ENCODE measurements around the gene CEP128.

The CEP128 gene

GRCh38 chr14:80906336-80906735, 35.2 kb downstream of the CEP128 start:
- H3K4me3 ChIP-seq (ENCODE audit: low read depth, low read length): no peak overlapping the region
- DNase-seq (ENCODE audit: low read depth): no peak
- TF ChIP-seq, protein P1, sequence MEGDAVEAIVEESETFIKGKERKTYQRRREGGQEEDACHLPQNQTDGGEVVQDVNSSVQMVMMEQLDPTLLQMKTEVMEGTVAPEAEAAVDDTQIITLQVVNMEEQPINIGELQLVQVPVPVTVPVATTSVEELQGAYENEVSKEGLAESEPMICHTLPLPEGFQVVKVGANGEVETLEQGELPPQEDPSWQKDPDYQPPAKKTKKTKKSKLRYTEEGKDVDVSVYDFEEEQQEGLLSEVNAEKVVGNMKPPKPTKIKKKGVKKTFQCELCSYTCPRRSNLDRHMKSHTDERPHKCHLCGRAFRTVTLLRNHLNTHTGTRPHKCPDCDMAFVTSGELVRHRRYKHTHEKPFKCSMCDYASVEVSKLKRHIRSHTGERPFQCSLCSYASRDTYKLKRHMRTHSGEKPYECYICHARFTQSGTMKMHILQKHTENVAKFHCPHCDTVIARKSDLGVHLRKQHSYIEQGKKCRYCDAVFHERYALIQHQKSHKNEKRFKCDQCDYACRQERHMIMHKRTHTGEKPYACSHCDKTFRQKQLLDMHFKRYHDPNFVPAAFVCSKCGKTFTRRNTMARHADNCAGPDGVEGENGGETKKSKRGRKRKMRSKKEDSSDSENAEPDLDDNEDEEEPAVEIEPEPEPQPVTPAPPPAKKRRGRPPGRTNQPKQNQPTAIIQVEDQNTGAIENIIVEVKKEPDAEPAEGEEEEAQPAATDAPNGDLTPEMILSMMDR (conservative IDR thresholded peaks at IDR 0.05; ENCODE audit: low read depth, low read length): no peak

- no peak overlapping the region for H3K4me3 ChIP-seq (ENCODE audit: low read depth, low read length)
- TF ChIP-seq, protein P1 (conservative IDR thresholded peaks at IDR 0.05; ENCODE audit: low read depth, low read length): no peak
- DNase-seq (ENCODE audit: low read depth): no peak
Observed at GRCh38 chr14:80902608-80903007, 38.9 kb downstream of the CEP128 start.

DNA sequence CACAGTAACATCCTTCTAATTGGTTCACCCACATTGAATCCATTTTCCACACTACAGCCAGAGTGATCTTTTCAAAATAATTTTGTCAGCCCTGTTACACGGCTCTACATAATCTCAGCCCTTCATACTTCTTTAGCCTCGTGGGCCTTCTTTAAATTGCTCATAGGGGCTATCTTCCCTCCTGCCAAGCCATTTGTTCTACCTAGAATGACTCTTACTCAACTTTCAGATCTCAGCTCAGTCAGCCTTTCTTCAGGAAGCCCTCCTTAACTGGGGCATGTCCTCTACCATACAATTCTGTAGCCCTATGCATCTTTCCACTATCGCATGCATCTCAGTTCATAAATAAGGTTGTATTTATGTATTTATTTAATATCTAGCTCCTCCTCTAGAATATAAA, 39.7 kb downstream of the CEP128 start:
- H3K4me3 ChIP-seq (ENCODE audit: low read depth, low read length): no peak overlapping the region
- TF ChIP-seq, protein P1 (conservative IDR thresholded peaks at IDR 0.05; ENCODE audit: low read depth, low read length): no peak

GRCh38 chr14:80901260-80901659, 40.3 kb downstream of the CEP128 start:
- H3K4me3 ChIP-seq (ENCODE audit: low read depth, low read length): no peak overlapping the region
- DNase-seq (ENCODE audit: low read depth): no peak
- TF ChIP-seq, protein P1 (conservative IDR thresholded peaks at IDR 0.05; ENCODE audit: low read depth, low read length): no peak

More for the DNA sequence above, 39.7 kb downstream of the CEP128 start:
- DNase-seq (ENCODE audit: low read depth): no peak

GRCh38 chr14:80872645-80873044, 68.9 kb downstream of the CEP128 start:
- H3K4me3 ChIP-seq (ENCODE audit: low read depth, low read length): no peak overlapping the region
- DNase-seq (ENCODE audit: low read depth): peak; percentile 30
- TF ChIP-seq, protein P1 (conservative IDR thresholded peaks at IDR 0.05; ENCODE audit: low read depth, low read length): no peak

DNA sequence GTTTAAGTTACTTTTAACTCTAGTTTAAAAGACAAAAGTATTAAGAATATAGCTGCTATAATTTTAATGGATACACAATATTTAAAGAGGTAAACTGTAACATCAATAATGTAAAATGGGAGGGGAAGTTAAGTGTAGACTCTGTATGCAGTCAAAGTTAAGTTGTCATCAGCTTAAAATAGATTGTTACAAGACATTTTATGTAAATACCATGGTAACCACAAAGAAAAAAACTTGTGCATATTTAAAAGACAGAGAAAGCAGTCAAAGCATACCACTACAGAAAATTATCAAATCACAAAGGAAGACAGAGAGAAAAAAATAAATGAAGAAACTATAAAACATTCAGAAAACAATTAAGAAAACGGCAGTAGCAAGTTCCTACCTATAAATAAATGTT, 73.3 kb downstream of the CEP128 start:
- no peak for DNase-seq (ENCODE audit: low read depth)
- TF ChIP-seq, protein P1 (conservative IDR thresholded peaks at IDR 0.05; ENCODE audit: low read depth, low read length): no peak
- no peak overlapping the region for H3K4me3 ChIP-seq (ENCODE audit: low read depth, low read length)

- TF ChIP-seq, protein P1 (conservative IDR thresholded peaks at IDR 0.05; ENCODE audit: low read depth, low read length): no peak
- DNase-seq (ENCODE audit: low read depth): no peak
- H3K4me3 ChIP-seq (ENCODE audit: low read depth, low read length): no peak overlapping the region
Observed at GRCh38 chr14:80867798-80868197, 73.7 kb downstream of the CEP128 start.
